GM21360 (cell line): ENCODE results near the gene DLG4.

Experiments
- ATAC-seq: cut with Tn5 transposase; IDR thresholded peaks from one replicate; pipeline ENCODE4 v1.9.1; 2021; ENCODE audit warnings: mild to moderate bottlenecking, moderate library complexity; ENCODE audit not compliant: unreplicated experiment

DLG4 gene

GRCh38 chr17:7219812-7220592 is at the start of gene DLG4, which contains the start of gene ACADVL:
Gene DLG4 (minus strand): TSS chr17:7219836.
Gene ACADVL (plus strand): TSS chr17:7219938. CDS start chr17:7219985, 47 bp downstream.
- peak; percentile 48 for ATAC-seq

GRCh38 chr17:7266784-7267183 is 47.1 kb upstream of the DLG4 start:
- no peak for ATAC-seq

GRCh38 chr17:7263801-7264078 is 44.1 kb upstream of the DLG4 start:
- ATAC-seq = no peak

- no peak for ATAC-seq
Measured at GRCh38 chr17:7262935-7263800, 43.5 kb upstream of the DLG4 start.

- ATAC-seq = no peak
Measured at GRCh38 chr17:7262192-7262934, 42.7 kb upstream of the DLG4 start, which contains the start of gene CLDN7. Gene CLDN7 (minus strand): TSS chr17:7262478. CDS start chr17:7262043, 435 bp downstream.

- no peak for ATAC-seq
Measured at GRCh38 chr17:7261379-7262191, 41.9 kb upstream of the DLG4 start.

- ATAC-seq = no peak
Measured at GRCh38 chr17:7260651-7261378, 41.2 kb upstream of the DLG4 start.

- ATAC-seq = no peak
Measured at GRCh38 chr17:7260151-7260550, 40.5 kb upstream of the DLG4 start.

GRCh38 chr17:7259555-7259889 is 39.9 kb upstream of the DLG4 start:
- ATAC-seq = no peak

GRCh38 chr17:7258731-7259554 is 39.3 kb upstream of the DLG4 start:
- ATAC-seq = no peak

- ATAC-seq = no peak
Measured at GRCh38 chr17:7256766-7257456, 37.3 kb upstream of the DLG4 start.

- no peak for ATAC-seq
Measured at GRCh38 chr17:7254511-7254910, 34.9 kb upstream of the DLG4 start.

- no peak for ATAC-seq
Measured at GRCh38 chr17:7253082-7253481, 33.4 kb upstream of the DLG4 start.

- peak; percentile 43 for ATAC-seq
Measured at GRCh38 chr17:7252176-7253043, 32.8 kb upstream of the DLG4 start, which contains the start of gene ELP5. Gene ELP5 (plus strand): TSS chr17:7252215. CDS start chr17:7252551, 336 bp downstream.

- ATAC-seq = peak; percentile 79
Measured at GRCh38 chr17:7251661-7252175, 32.1 kb upstream of the DLG4 start, which contains the start of gene CTDNEP1. Gene CTDNEP1 (minus strand): TSS chr17:7251734. CDS start chr17:7251296, 438 bp downstream.

- no peak for ATAC-seq
Measured at GRCh38 chr17:7250695-7251627, 31.3 kb upstream of the DLG4 start.
